ENCODE measurements around the gene KLF13.

KLF13 gene

GRCh38 chr15:31347067-31347975 lies 20.7 kb downstream of the KLF13 start:
- DNase-seq (ENCODE audit: low read depth, low spot score), result no peak
- TF ChIP-seq CTCF (IDR thresholded peaks at IDR 0.05; ENCODE audit: low read depth, low read length), result no peak
- in situ Hi-C loops (cut with HindIII; ENCODE audit: low sequenced_read_pairs), result no loop called here
- H3K4me3 ChIP-seq (ENCODE audit: low read depth, low read length), result no peak overlapping the region

GRCh38 chr15:31347981-31348803 lies 21.6 kb downstream of the KLF13 start:
- H3K4me3 ChIP-seq (ENCODE audit: low read depth, low read length), result no peak overlapping the region
- DNase-seq (ENCODE audit: low read depth, low spot score), result no peak
- in situ Hi-C loops (cut with HindIII; ENCODE audit: low sequenced_read_pairs), result no loop called here
- no peak for TF ChIP-seq CTCF (IDR thresholded peaks at IDR 0.05; ENCODE audit: low read depth, low read length)

GRCh38 chr15:31349233-31350141 lies 22.9 kb downstream of the KLF13 start:
- in situ Hi-C loops (cut with HindIII; ENCODE audit: low sequenced_read_pairs), result no loop called here
- no peak for DNase-seq (ENCODE audit: low read depth, low spot score)
- TF ChIP-seq CTCF (IDR thresholded peaks at IDR 0.05; ENCODE audit: low read depth, low read length), result no peak
- no peak overlapping the region for H3K4me3 ChIP-seq (ENCODE audit: low read depth, low read length)

- in situ Hi-C loops (cut with HindIII; ENCODE audit: low sequenced_read_pairs), result no loop called here
- DNase-seq (ENCODE audit: low read depth, low spot score), result no peak
- no peak for TF ChIP-seq CTCF (IDR thresholded peaks at IDR 0.05; ENCODE audit: low read depth, low read length)
- no peak overlapping the region for H3K4me3 ChIP-seq (ENCODE audit: low read depth, low read length)
Observed at GRCh38 chr15:31350771-31351170, 24.1 kb downstream of the KLF13 start.

GRCh38 chr15:31352339-31352751 lies 25.7 kb downstream of the KLF13 start:
- peak; percentile 7 for DNase-seq (ENCODE audit: low read depth, low spot score)
- TF ChIP-seq CTCF (IDR thresholded peaks at IDR 0.05; ENCODE audit: low read depth, low read length), result no peak
- H3K4me3 ChIP-seq (ENCODE audit: low read depth, low read length), result no peak overlapping the region
- in situ Hi-C loops (cut with HindIII; ENCODE audit: low sequenced_read_pairs), result no loop called here
